HG03066 (cell line): Measurements from ENCODE around the gene KY.
"Not testable (repeated sequence)": the region's sequence is repeated elsewhere in the genome, so short reads cannot be mapped to it uniquely, and the experiment has no call there.

Source experiments
- ATAC-seq: cut with Tn5 transposase; IDR thresholded peaks from one replicate; pipeline ENCODE4 v1.9.1; 2021; ENCODE audit warnings: low read depth; ENCODE audit not compliant: unreplicated experiment

The KY gene

GRCh38 chr3:134607054-134608022 is 43.5 kb downstream of the KY start:
- no peak for ATAC-seq

DNA sequence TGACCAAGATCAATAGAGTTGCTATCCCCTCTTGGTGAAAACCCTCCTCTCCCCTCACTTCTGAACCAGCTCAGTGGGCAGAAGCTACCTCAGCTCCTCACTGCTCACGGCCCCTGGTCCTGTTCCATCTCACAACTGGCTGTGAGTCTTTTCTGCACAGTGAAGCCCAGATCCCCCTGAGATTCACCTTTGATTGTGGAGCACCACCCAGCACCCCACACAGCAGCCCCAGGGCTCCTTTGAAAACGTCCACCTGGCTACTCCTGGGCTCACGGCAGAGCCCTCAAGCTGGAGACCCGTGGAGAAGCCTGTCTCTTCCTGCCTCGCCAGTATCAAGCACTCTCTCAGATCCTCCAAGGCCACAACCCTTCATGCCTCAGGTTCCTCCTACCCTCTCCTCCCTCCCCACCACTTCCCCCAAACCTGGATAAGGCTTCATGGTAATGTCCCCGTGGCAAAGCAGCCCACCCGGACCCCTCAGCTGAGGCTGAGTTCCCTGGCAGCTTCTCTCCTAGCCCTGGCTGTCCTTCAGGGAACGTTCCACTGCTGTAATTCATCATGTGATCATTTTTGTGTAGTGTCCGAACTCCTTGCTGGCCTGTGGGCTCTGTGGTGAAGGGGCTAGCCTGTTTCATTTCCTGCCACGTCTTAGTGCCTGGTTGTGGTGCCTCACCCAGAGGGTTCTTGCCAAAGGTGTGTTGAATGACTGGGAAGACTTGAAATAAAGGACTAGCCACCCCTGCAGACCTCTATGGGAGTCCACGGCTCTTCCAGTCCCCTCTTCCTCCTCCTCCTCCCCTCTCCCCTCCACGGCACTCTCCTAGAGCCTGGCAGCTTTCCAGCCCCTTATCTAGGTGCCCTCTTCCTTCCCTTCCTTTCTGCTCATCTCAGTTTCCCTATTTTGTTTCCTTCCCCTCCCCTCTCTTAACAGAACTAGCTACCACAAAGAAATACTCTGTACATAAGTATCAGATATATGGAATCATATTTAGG is 44.5 kb downstream of the KY start:
- no peak for ATAC-seq

- ATAC-seq = no peak
These were observed 45.3 kb downstream of the KY start for GRCh38 chr3:134605556-134605955.

- no peak for ATAC-seq
These were observed 46.9 kb downstream of the KY start for GRCh38 chr3:134603956-134604355.

DNA sequence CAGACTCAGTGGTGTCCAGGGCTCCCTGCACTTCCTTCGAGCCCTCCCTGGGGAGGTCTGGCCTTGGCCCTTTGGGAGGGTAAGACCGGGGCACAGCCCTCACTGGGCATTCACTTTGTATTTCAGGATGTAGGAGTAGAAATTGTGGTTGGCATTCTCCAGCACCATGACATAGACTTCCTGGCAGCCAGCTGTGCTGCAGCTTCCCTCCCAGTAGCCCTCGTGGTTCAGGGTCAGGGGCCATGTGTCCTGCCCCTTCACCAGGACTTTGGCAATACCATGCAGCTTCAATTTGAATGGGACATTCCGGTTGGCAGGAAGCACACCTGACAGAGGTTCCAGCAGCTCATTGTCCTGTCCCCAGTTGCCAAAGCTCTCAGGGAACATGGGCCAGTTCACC is 47.3 kb downstream of the KY start:
- no peak for ATAC-seq

DNA sequence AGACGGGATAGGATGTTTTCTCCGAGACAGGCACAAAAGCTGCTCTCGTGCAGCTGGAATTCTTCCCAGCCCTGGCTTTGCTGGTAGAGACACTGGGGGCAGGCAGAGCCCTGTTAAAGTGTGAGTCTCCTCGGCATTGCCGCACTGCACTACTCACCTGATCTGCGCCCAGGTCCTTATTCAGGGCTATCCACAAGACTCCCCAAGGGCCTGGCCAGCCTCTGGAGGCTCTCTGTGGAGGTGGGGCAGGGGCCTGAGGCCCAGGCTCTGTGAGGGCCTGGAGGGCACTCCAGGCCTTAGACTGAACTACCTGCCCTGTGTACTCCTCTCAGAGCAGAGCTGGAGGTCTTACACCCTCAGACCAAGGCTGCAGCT is 48.4 kb downstream of the KY start:
- ATAC-seq = no peak

- ATAC-seq = no peak
These were observed 49.0 kb downstream of the KY start for GRCh38 chr3:134601539-134602439.

DNA sequence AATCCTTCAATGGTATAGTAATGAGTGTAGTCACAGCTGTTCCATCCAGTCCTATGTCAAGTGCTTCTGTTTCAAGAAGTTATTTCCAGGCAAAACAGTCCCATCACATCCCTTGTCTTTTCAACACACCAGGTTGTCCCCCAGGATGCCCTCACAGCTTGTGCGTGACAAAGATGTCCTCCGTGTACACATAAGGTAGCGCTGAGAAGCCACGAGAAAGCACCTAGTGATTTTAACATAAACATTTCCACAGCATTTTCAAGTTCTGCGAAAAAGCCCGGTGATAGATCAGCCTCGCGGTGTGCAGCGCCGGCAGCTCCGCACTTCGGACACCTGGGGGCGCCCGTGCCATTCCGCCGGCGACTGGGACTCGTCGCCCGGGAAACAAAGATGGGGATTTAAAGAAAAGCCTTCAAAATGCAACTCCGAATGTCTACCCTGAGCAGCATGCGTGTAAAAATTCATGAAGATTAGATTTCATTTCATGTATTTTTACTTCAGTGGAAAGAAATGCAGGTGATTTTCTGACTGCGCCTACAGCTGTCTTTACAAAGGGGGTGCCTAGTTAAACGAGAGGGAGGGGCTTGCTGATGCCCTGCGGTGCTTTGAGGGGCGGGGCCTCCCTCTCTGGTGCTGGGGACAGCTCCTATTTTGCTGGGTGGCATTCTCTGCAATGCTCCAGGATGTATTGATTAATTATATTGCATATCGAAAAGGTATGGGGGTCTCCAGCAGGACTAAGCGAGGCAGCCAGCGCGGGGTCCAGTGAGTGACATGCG is 49.9 kb downstream of the KY start:
- ATAC-seq = peak; percentile 62

DNA sequence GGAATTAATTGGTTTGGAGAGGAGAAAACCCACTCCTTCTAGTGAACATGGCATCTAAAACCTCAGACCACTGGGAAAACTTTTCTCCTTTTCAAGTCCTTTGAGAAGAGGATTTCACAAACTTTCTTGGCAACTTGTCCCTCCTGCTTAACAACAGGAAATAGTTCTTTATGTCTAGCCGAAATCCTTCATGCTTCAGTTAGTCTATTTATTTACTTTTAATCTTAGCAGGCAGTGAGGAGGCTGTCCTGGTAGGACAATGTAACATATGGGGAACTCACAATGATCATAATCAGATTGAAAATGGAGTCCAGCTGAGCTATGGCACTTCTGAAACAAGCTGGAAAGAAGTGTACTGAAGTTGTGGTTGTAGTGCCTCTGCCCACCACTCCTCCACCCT is 50.6 kb downstream of the KY start:
- no peak for ATAC-seq

DNA sequence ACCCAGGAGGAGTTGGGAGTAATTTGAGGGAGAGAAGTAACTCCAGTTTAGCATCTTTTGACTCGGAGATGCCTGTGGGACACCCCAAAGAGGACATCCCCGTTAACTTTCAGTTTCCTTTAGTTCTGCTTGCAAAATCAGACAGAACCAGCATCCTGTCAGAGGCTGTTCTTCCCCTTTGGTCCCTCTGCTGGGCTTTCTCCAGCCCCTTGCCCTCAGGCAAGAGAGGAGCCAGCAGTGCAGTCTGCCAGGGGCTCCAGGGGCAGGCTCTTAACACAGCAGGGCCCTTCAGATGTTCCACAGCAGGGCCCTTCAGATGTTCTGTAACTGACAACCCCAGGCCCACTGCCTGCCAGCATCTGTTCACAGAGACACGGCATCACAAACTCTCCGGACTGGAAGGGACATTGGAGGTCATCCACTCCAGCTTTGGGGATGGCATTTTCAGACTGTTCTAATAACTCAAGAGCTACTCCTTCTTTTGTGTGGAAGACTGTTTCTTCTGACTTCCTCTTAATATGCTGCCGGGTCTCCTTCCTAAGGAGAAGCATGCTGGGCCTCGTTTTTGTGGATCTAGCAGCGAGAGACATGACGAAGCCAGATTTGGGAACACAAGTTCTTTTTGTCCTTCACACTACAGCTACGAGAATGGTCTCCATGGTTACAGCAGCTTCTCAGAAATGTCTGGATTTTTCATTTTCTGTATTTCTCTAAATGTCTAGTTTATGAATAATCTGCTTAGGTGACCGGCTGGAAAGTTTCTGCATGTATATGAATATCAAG is 51.9 kb downstream of the KY start:
- ATAC-seq = no peak

DNA sequence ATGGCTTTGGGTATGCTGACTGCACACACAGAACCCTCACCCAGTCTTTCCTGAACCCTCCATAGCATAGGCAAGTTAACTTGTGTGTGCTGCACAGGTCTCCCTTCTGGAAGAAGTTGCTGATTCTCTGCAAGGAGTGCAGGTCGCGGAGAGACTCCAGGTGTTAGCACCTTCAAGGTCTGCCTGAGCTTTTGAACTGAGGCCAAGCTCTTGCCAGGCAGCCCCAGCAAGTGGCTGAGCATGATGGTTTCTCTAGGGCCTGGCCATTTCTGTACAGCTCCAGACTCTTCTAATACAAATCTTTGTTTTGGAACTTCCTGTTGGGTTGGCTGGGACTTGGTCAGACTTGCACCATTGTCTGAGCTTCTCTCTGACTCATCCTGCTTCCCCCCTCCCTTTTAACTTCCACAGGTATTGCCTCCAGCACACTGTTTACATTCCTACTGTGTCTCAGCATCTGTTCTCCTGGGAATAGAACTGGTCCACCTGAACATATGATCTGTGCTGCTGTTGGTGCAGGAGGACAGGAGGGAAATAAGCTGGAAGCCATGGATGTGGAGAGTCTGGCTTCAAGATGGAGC is 53.3 kb downstream of the KY start:
- ATAC-seq = no peak

GRCh38 chr3:134594986-134595385 is 55.8 kb downstream of the KY start:
- ATAC-seq = not testable (repeated sequence)

DNA sequence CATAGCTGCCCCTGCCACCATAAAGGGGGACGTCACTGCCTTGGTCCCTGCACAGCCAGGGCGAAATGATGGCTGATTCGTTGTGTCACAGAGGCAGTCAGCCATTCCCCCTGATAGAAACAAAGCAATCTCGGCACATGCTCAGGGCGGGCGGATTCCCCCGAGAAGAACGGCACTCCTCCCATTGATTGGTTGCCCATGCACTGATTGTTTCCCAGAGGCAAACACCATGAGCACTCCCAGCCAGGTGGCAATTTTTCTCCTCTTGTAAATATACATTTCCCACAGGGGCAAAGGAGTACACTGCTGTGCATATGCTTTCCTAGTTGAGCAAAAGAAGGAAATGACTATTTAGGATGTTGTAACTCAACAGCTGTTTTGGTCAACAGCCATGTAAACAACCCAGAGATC is 56.5 kb downstream of the KY start:
- no peak for ATAC-seq

GRCh38 chr3:134592806-134593205 is 58.0 kb downstream of the KY start:
- no peak for ATAC-seq

DNA sequence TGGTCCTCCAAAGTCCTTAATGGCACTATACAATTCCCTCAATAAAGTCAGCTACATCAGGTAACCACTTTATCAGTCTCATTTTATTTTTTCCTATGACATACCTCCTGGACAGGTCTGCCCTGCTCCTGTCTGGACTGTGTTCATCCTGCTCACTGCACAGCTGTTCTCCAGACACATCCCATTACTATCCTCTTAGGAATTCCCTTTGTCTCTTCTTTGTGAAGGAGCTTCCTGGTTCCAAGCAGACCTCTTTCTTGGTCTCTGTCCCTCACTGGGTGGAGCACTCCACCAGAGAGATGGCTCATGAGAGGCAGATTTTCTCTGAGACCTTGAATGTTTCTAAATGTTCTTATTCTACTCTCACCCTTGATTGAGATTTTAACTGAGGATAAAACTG is 60.1 kb downstream of the KY start:
- no peak for ATAC-seq

- no peak for ATAC-seq
These were observed 71.6 kb downstream of the KY start for GRCh38 chr3:134579141-134579665.

GRCh38 chr3:134576831-134577230 is 74.0 kb downstream of the KY start:
- no peak for ATAC-seq

- no peak for ATAC-seq
These were observed 74.4 kb downstream of the KY start for GRCh38 chr3:134576426-134576825.
